ENCODE data around the gene MAP4K3.

- no peak for TF ChIP-seq L3MBTL2 (conservative IDR thresholded peaks at IDR 0.05)
- TF ChIP-seq FOXM1 (IDR thresholded peaks at IDR 0.05; ENCODE audit: borderline replicate concordance): no peak
- TF ChIP-seq HDGF (IDR thresholded peaks at IDR 0.05; ENCODE audit: borderline replicate concordance): no peak
- TF ChIP-seq BHLHE40 (IDR thresholded peaks at IDR 0.05; ENCODE audit: borderline replicate concordance): no peak
- no peak for TF ChIP-seq FOXK2 (IDR thresholded peaks at IDR 0.05)
- TF ChIP-seq SP1 (IDR thresholded peaks at IDR 0.05): no peak
- TF ChIP-seq, protein P1, sequence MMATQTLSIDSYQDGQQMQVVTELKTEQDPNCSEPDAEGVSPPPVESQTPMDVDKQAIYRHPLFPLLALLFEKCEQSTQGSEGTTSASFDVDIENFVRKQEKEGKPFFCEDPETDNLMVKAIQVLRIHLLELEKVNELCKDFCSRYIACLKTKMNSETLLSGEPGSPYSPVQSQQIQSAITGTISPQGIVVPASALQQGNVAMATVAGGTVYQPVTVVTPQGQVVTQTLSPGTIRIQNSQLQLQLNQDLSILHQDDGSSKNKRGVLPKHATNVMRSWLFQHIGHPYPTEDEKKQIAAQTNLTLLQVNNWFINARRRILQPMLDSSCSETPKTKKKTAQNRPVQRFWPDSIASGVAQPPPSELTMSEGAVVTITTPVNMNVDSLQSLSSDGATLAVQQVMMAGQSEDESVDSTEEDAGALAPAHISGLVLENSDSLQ (IDR thresholded peaks at IDR 0.05): no peak
Measured at GRCh38 chr2:39252888-39253518, 184.1 kb downstream of the MAP4K3 start.
